CD4-positive, alpha-beta T cell (primary cell): Measurements from ENCODE around the gene KLHL30. TPM values are rescaled to one million over a fixed set of nuclear protein-coding genes. Genes with fewer than 3 reads are reported as not detected.

ENCODE experiments used
- ATAC-seq: fragments of 200-7000 bp; cut with Tn5 transposase; one replicate; pipeline ENCODE4 v1.10.0; 2022; ENCODE audit warnings: mild to moderate bottlenecking; ENCODE audit not compliant: poor library complexity
- CTCF ChIA-PET: fragments of 350-600 bp; sonication (Branson Sonifier 250); formaldehyde crosslinking; loops from one replicate; lab custom pipeline; 2021; ENCODE audit warnings: antibody characterized with exemption, inconsistent platforms; lab: Charles Lee
- POLR2A ChIA-PET: fragments of 350-600 bp; sonication (Branson Sonifier 250); formaldehyde crosslinking; loops from one replicate; lab custom pipeline; 2021; ENCODE audit warnings: antibody characterized with exemption, inconsistent platforms; lab: Charles Lee
- DNase-seq, 14 experiments: peaks; one replicate each; pipeline ENCODE4 v3.0.0-alpha.2; 2013 to 2020; ENCODE audit warnings: mixed read lengths in 2 of 14
- H3K27ac ChIP-seq, 2 donors: one replicate each; pipeline versions ENCODE4 v1.5.1 to v1.7.0; 2013; ENCODE audit warnings: low read length in 2 of 2, low read depth in 1 of 2, mild to moderate bottlenecking in 1 of 2
- H3K27me3 ChIP-seq, 2 experiments: 1 replicate in 1 of 2; 2 replicates in 1 of 2; pipeline versions ENCODE4 v1.6.1 to v1.7.0; 2013; ENCODE audit warnings: low read length in 2 of 2, control low read depth in 1 of 2, mild to moderate bottlenecking in 1 of 2, moderate library complexity in 1 of 2; ENCODE audit not compliant: insufficient read depth in 2 of 2, control insufficient read depth in 1 of 2
- H3K36me3 ChIP-seq: one replicate; pipeline ENCODE4 v1.6.1; 2013; ENCODE audit warnings: low read length, control low read depth; ENCODE audit not compliant: insufficient read depth
- H3K4me1 ChIP-seq: one replicate; pipeline ENCODE4 v1.6.1; 2013; ENCODE audit warnings: low read length, control low read depth; ENCODE audit not compliant: insufficient read depth
- H3K4me3 ChIP-seq: one replicate; pipeline ENCODE4 v1.5.1; 2013; ENCODE audit warnings: mild to moderate bottlenecking, low read length, moderate library complexity
- H3K9me3 ChIP-seq, 2 experiments: 1 replicate in 1 of 2; 2 replicates in 1 of 2; pipeline versions ENCODE4 v1.6.1 to v1.7.0; 2013; ENCODE audit warnings: low read length in 2 of 2, mild to moderate bottlenecking in 2 of 2, control low read depth in 1 of 2, moderate library complexity in 1 of 2; ENCODE audit not compliant: control insufficient read depth in 1 of 2, insufficient read depth in 1 of 2
- H3K27ac Mint-ChIP-seq: one replicate; pipeline ENCODE4 v1.8.0; 2020; ENCODE audit warnings: mixed read lengths
- H3K27me3 Mint-ChIP-seq: one replicate; pipeline ENCODE4 v1.8.0; 2021; ENCODE audit warnings: mixed read lengths
- H3K36me3 Mint-ChIP-seq: one replicate; pipeline ENCODE4 v1.8.0; 2021; ENCODE audit warnings: low read depth, mixed read lengths
- H3K4me1 Mint-ChIP-seq: one replicate; pipeline ENCODE4 v1.8.0; 2021; ENCODE audit warnings: low read depth, mixed read lengths
- H3K4me3 Mint-ChIP-seq: one replicate; pipeline ENCODE4 v1.8.0; 2020; ENCODE audit warnings: mild to moderate bottlenecking, mixed read lengths
- H3K9me3 Mint-ChIP-seq: one replicate; pipeline ENCODE4 v1.8.0; 2020; ENCODE audit warnings: mixed read lengths
- CTCF ChIP-seq: fragments of 200-600 bp; IDR thresholded peaks from one replicate; pipeline ENCODE4 v1.8.0; 2022; ENCODE audit warnings: antibody characterized with exemption, mild to moderate bottlenecking
- intact Hi-C, 2 experiments: fragments of 100-400 bp; cut with DNase I in 1 of 2; cut with micrococcal nuclease in 1 of 2; formaldehyde crosslinking; loops; one replicate each; pipeline versions ENCODE4 v1.15.1 to v1.9.0; 2023 to 2025; cut with DNase I, micrococcal nuclease
- total RNA-seq, 174 experiments: library from RNA in 2 of 174; stranded (reverse) in 2 of 174; gene quantifications; one replicate each; pipeline ENCODE4 v1.2.3 and lab custom pipeline; 2021 to 2026

KLHL30 gene
- total RNA-seq, 2 experiments from 2014 or later = not detected

GRCh38 chr2:238150686-238151085, 12.2 kb downstream of the KLHL30 start:
- H3K27me3 Mint-ChIP-seq = no peaks in the 10 kb centered on the region
- ATAC-seq = no peak

GRCh38 chr2:238151205-238151604, 12.7 kb downstream of the KLHL30 start:
- Mint-ChIP-seq H3K9me3 (no peaks in the 10 kb centered on the region), H3K4me3 (no peak overlapping the region), H3K36me3 (no peaks in the 10 kb centered on the region), H3K27me3 (no peaks in the 10 kb centered on the region), H3K4me1 (no peaks in the 10 kb centered on the region), H3K27ac (no peak overlapping the region)
- intact Hi-C loops = no loop called here
- no peak overlapping the region for H3K27ac ChIP-seq
- DNase-seq (no peak), ATAC-seq (no peak)
- no peaks in the 10 kb centered on the region for H3K9me3 ChIP-seq
- no peak for TF ChIP-seq CTCF
- H3K4me3 ChIP-seq = no peak overlapping the region
- POLR2A ChIA-PET = no interaction called here
- no peaks in the 10 kb centered on the region for H3K27me3 ChIP-seq
- CTCF ChIA-PET = no interaction called here
- no peaks in the 10 kb centered on the region for H3K36me3 ChIP-seq
- no peaks in the 10 kb centered on the region for H3K4me1 ChIP-seq

More at GRCh38 chr2:238150686-238151085, 12.2 kb downstream of the KLHL30 start:
- no peaks in the 10 kb centered on the region for H3K36me3 ChIP-seq
- no peak overlapping the region for H3K4me3 ChIP-seq
- TF ChIP-seq CTCF = no peak
- H3K36me3 Mint-ChIP-seq = no peaks in the 10 kb centered on the region
- DNase-seq = no peak
- no peak overlapping the region for H3K27ac ChIP-seq
- no peaks in the 10 kb centered on the region for H3K4me1 ChIP-seq
- H3K27me3 ChIP-seq = no peaks in the 10 kb centered on the region
- ChIA-PET POLR2A (no interaction called here), CTCF (no interaction called here)
- H3K9me3 Mint-ChIP-seq = no peaks in the 10 kb centered on the region
- H3K4me1 Mint-ChIP-seq = no peaks in the 10 kb centered on the region
- no peak overlapping the region for H3K4me3 Mint-ChIP-seq
- intact Hi-C loops = no loop called here
- no peaks in the 10 kb centered on the region for H3K9me3 ChIP-seq
- no peak overlapping the region for H3K27ac Mint-ChIP-seq

- ChIA-PET CTCF (no interaction called here), POLR2A (no interaction called here)
- no peaks in the 10 kb centered on the region for H3K4me1 Mint-ChIP-seq
- Histone ChIP-seq H3K27me3 (no peaks in the 10 kb centered on the region), H3K36me3 (no peaks in the 10 kb centered on the region), H3K9me3 (no peaks in the 10 kb centered on the region), H3K27ac (no peak overlapping the region), H3K4me1 (no peaks in the 10 kb centered on the region), H3K4me3 (no peak overlapping the region)
- TF ChIP-seq CTCF = no peak
- intact Hi-C loops = no loop called here
- ATAC-seq (no peak), DNase-seq (no peak)
- no peak overlapping the region for H3K27ac Mint-ChIP-seq
- no peaks in the 10 kb centered on the region for H3K9me3 Mint-ChIP-seq
- H3K27me3 Mint-ChIP-seq = no peaks in the 10 kb centered on the region
- no peaks in the 10 kb centered on the region for H3K36me3 Mint-ChIP-seq
- no peak overlapping the region for H3K4me3 Mint-ChIP-seq
Observed at GRCh38 chr2:238151628-238152235, 13.3 kb downstream of the KLHL30 start.
